ENCODE measurements around the gene HOXB8. TPM values are rescaled to one million over a fixed set of nuclear protein-coding genes. Genes with fewer than 3 reads are reported as not detected.

Gene HOXB8
- polyA plus RNA-seq, 2 donors: not detected

- Histone ChIP-seq H3K4me3 (ENCODE audit: low read depth in 1 of 2, low read length in 2 of 2) (no peak overlapping the region), H3K27me3 (ENCODE audit: control insufficient read depth in 1 of 2, insufficient read depth in 2 of 2, low read length in 2 of 2) (no peaks in the 10 kb centered on the region), H3K9me3 (ENCODE audit: control insufficient read depth in 2 of 2, insufficient read depth in 1 of 2, low read depth in 1 of 2, low read length in 1 of 2) (no peaks in the 10 kb centered on the region), H3K36me3 (ENCODE audit: control insufficient read depth in 2 of 2, insufficient read depth in 2 of 2, low read length in 1 of 2) (no peaks in the 10 kb centered on the region), H3K27ac (ENCODE audit: low read depth in 2 of 2, low read length in 1 of 2) (no peak overlapping the region), H3K4me1 (ENCODE audit: control insufficient read depth in 2 of 2, insufficient read depth in 2 of 2, low read length in 1 of 2) (no peaks in the 10 kb centered on the region)
- 39 to 42% methylated on average over 2 of the region's 2 CpGs for WGBS, 2 donors
These were observed 30.8 kb downstream of the HOXB8 start for GRCh38 chr17:48584223-48584741.

- 64 to 66% methylated on average over 3 of the region's 3 CpGs for WGBS, 2 donors
- Histone ChIP-seq H3K27ac (ENCODE audit: low read depth in 2 of 2, low read length in 1 of 2) (peak overlapping the region in 1 of 2 donors; percentile 1), H3K4me3 (ENCODE audit: low read depth in 1 of 2, low read length in 2 of 2) (no peak overlapping the region), H3K36me3 (ENCODE audit: control insufficient read depth in 2 of 2, insufficient read depth in 2 of 2, low read length in 1 of 2) (no peaks in the 10 kb centered on the region), H3K4me1 (ENCODE audit: control insufficient read depth in 2 of 2, insufficient read depth in 2 of 2, low read length in 1 of 2) (no peaks in the 10 kb centered on the region), H3K27me3 (ENCODE audit: control insufficient read depth in 1 of 2, insufficient read depth in 2 of 2, low read length in 2 of 2) (no peaks in the 10 kb centered on the region), H3K9me3 (ENCODE audit: control insufficient read depth in 2 of 2, insufficient read depth in 1 of 2, low read depth in 1 of 2, low read length in 1 of 2) (no peaks in the 10 kb centered on the region)
These were observed 31.3 kb downstream of the HOXB8 start for GRCh38 chr17:48583708-48584222.

GRCh38 chr17:48582750-48583069 is 32.4 kb downstream of the HOXB8 start:
- no peak overlapping the region for H3K4me3 ChIP-seq (ENCODE audit: low read depth in 1 of 2, low read length in 2 of 2)
- H3K27me3 ChIP-seq (ENCODE audit: control insufficient read depth in 1 of 2, insufficient read depth in 2 of 2, low read length in 2 of 2): no peaks in the 10 kb centered on the region
- H3K9me3 ChIP-seq (ENCODE audit: control insufficient read depth in 2 of 2, insufficient read depth in 1 of 2, low read depth in 1 of 2, low read length in 1 of 2): no peaks in the 10 kb centered on the region
- no peaks in the 10 kb centered on the region for H3K4me1 ChIP-seq (ENCODE audit: control insufficient read depth in 2 of 2, insufficient read depth in 2 of 2, low read length in 1 of 2)
- 28 to 38% methylated on average over 7 of the region's 7 CpGs for WGBS, 2 donors
- H3K36me3 ChIP-seq (ENCODE audit: control insufficient read depth in 2 of 2, insufficient read depth in 2 of 2, low read length in 1 of 2): no peaks in the 10 kb centered on the region
- H3K27ac ChIP-seq (ENCODE audit: low read depth in 2 of 2, low read length in 1 of 2): peak overlapping the region; percentile 75 to 92

GRCh38 chr17:48579760-48580554 is 35.1 kb downstream of the HOXB8 start:
- Histone ChIP-seq H3K4me1 (ENCODE audit: control insufficient read depth in 2 of 2, insufficient read depth in 2 of 2, low read length in 1 of 2) (no peaks in the 10 kb centered on the region), H3K9me3 (ENCODE audit: control insufficient read depth in 2 of 2, insufficient read depth in 1 of 2, low read depth in 1 of 2, low read length in 1 of 2) (no peaks in the 10 kb centered on the region), H3K4me3 (ENCODE audit: low read depth in 1 of 2, low read length in 2 of 2) (peak overlapping the region in 1 of 2 donors; percentile 32), H3K27me3 (ENCODE audit: control insufficient read depth in 1 of 2, insufficient read depth in 2 of 2, low read length in 2 of 2) (no peaks in the 10 kb centered on the region), H3K27ac (ENCODE audit: low read depth in 2 of 2, low read length in 1 of 2) (peak overlapping the region; percentile 84 to 92), H3K36me3 (ENCODE audit: control insufficient read depth in 2 of 2, insufficient read depth in 2 of 2, low read length in 1 of 2) (no peaks in the 10 kb centered on the region)
- WGBS, 2 donors: 39 to 53% methylated on average over 26 of the region's 26 CpGs

- no peaks in the 10 kb centered on the region for H3K36me3 ChIP-seq (ENCODE audit: control insufficient read depth in 2 of 2, insufficient read depth in 2 of 2, low read length in 1 of 2)
- H3K27ac ChIP-seq (ENCODE audit: low read depth in 2 of 2, low read length in 1 of 2): peak overlapping the region; percentile 92 to 94
- H3K4me1 ChIP-seq (ENCODE audit: control insufficient read depth in 2 of 2, insufficient read depth in 2 of 2, low read length in 1 of 2): no peaks in the 10 kb centered on the region
- peak overlapping the region in 1 of 2 donors; percentile 57 for H3K4me3 ChIP-seq (ENCODE audit: low read depth in 1 of 2, low read length in 2 of 2)
- no peaks in the 10 kb centered on the region for H3K27me3 ChIP-seq (ENCODE audit: control insufficient read depth in 1 of 2, insufficient read depth in 2 of 2, low read length in 2 of 2)
- no peaks in the 10 kb centered on the region for H3K9me3 ChIP-seq (ENCODE audit: control insufficient read depth in 2 of 2, insufficient read depth in 1 of 2, low read depth in 1 of 2, low read length in 1 of 2)
- 34 to 48% methylated on average over 7 of the region's 7 CpGs for WGBS, 2 donors
These were observed 35.7 kb downstream of the HOXB8 start for GRCh38 chr17:48579471-48579759.

- 17 to 18% methylated on average over 43 of the region's 43 CpGs for WGBS, 2 donors
- Histone ChIP-seq H3K9me3 (ENCODE audit: control insufficient read depth in 2 of 2, insufficient read depth in 1 of 2, low read depth in 1 of 2, low read length in 1 of 2) (no peaks in the 10 kb centered on the region), H3K4me1 (ENCODE audit: control insufficient read depth in 2 of 2, insufficient read depth in 2 of 2, low read length in 1 of 2) (no peaks in the 10 kb centered on the region), H3K27ac (ENCODE audit: low read depth in 2 of 2, low read length in 1 of 2) (peak overlapping the region; percentile 92 to 94), H3K36me3 (ENCODE audit: control insufficient read depth in 2 of 2, insufficient read depth in 2 of 2, low read length in 1 of 2) (no peaks in the 10 kb centered on the region), H3K4me3 (ENCODE audit: low read depth in 1 of 2, low read length in 2 of 2) (peak overlapping the region; percentile 57 to 62), H3K27me3 (ENCODE audit: control insufficient read depth in 1 of 2, insufficient read depth in 2 of 2, low read length in 2 of 2) (no peaks in the 10 kb centered on the region)
These were observed 36.2 kb downstream of the HOXB8 start for GRCh38 chr17:48578616-48579470.

GRCh38 chr17:48577946-48578615 is 37.0 kb downstream of the HOXB8 start, which contains the start of gene HOXB4:
Gene HOXB4 (minus strand): TSS chr17:48578350. CDS start chr17:48578319, 31 bp downstream.
- Histone ChIP-seq H3K27ac (ENCODE audit: low read depth in 2 of 2, low read length in 1 of 2) (peak within 1 kb of the TSS; percentile 92 to 94), H3K27me3 (ENCODE audit: control insufficient read depth in 1 of 2, insufficient read depth in 2 of 2, low read length in 2 of 2) (no peaks in the 10 kb centered on the region), H3K4me3 (ENCODE audit: low read depth in 1 of 2, low read length in 2 of 2) (peak within 1 kb of the TSS; percentile 57 to 62), H3K4me1 (ENCODE audit: control insufficient read depth in 2 of 2, insufficient read depth in 2 of 2, low read length in 1 of 2) (peaks cover 0 to 3% of the 10 kb centered on the region in 2 donors), H3K36me3 (ENCODE audit: control insufficient read depth in 2 of 2, insufficient read depth in 2 of 2, low read length in 1 of 2) (no peaks in the 10 kb centered on the region), H3K9me3 (ENCODE audit: control insufficient read depth in 2 of 2, insufficient read depth in 1 of 2, low read depth in 1 of 2, low read length in 1 of 2) (no peaks in the 10 kb centered on the region)
- WGBS, 2 donors: 2% methylated on average over 44 to 58 of the region's 58 CpGs

- Histone ChIP-seq H3K4me1 (ENCODE audit: control insufficient read depth in 2 of 2, insufficient read depth in 2 of 2, low read length in 1 of 2) (peaks cover 0 to 3% of the 10 kb centered on the region in 2 donors), H3K9me3 (ENCODE audit: control insufficient read depth in 2 of 2, insufficient read depth in 1 of 2, low read depth in 1 of 2, low read length in 1 of 2) (no peaks in the 10 kb centered on the region), H3K27me3 (ENCODE audit: control insufficient read depth in 1 of 2, insufficient read depth in 2 of 2, low read length in 2 of 2) (no peaks in the 10 kb centered on the region), H3K4me3 (ENCODE audit: low read depth in 1 of 2, low read length in 2 of 2) (peak overlapping the region; percentile 57 to 62), H3K27ac (ENCODE audit: low read depth in 2 of 2, low read length in 1 of 2) (peak overlapping the region; percentile 92 to 94), H3K36me3 (ENCODE audit: control insufficient read depth in 2 of 2, insufficient read depth in 2 of 2, low read length in 1 of 2) (no peaks in the 10 kb centered on the region)
- WGBS, 2 donors: 2 to 3% methylated on average over 19 of the region's 19 CpGs
These were observed 37.7 kb downstream of the HOXB8 start for GRCh38 chr17:48577330-48577945.
